Endometrial microvascular endothelial cells (primary cell): ENCODE data around the gene RGS3. TPM values are rescaled to one million over a fixed set of nuclear protein-coding genes. Genes with fewer than 3 reads are reported as not detected.

Experiments
- in situ Hi-C: cut with HindIII; loops from 2 replicates; pipeline ENCODE4 v1.10.0; 2017; ENCODE audit warnings: low sequenced_read_pairs, low pct_unique_long_range_greater_than_20kb; ENCODE audit errors: inconsistent ontology term
- total RNA-seq: library from RNA; depleted of rRNA; stranded (reverse); fragments of >200 nt; gene quantifications from one replicate; pipeline ENCODE4 v1.2.3, GENCODE V29; 2015; ENCODE audit errors: inconsistent ontology term

RGS3 gene
- total RNA-seq, 1 donor from 2014 or later = 106 TPM

DNA sequence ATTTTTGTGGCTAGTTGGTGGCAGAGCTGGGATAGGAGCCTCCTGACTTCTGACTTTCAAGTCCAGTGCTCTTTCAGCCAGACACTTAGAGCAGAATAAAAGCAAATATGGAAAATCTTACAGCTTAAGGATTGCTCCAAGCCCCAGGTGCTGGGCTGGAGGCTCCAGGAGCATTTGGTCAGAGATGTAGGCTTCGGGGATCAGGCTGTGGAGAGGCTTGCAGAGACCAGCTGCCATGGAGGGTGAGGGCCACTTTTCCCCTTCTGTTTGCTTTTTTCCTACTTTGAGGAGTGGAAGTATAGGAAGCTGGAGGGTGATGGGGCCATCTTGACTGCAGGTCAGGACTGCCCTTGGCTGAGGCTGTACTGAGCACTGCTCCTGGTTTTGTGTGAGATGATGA is 58.9 kb downstream of the RGS3 start:
- in situ Hi-C loops = no loop called here

- in situ Hi-C loops = no loop called here
These were observed 59.3 kb downstream of the RGS3 start for GRCh38 chr9:113522858-113523257.

GRCh38 chr9:113523421-113524141 is 60.1 kb downstream of the RGS3 start:
- in situ Hi-C loops = no loop called here

- in situ Hi-C loops = no loop called here
These were observed 60.9 kb downstream of the RGS3 start for GRCh38 chr9:113524468-113524867.

DNA sequence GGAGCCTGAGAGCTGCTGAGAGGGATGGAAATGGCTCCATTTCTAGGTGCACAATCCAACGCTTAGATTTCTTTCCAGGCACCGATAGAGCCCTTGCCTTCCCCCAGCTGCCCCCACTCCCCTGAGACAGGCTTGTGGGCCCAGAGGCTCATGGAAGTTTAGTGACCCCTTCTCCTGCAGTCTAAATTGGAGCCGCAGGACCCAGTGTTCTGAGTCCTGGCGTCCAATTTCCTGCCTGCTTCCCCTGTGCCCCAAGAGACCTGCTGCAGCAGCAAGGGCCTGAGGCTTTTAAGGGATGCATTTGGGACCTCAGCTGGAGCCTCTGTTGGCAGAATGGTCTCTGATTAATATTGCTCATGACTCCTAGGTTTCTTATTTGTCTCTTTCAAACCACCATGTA is 61.7 kb downstream of the RGS3 start:
- in situ Hi-C loops = no loop called here

- in situ Hi-C loops = no loop called here
These were observed 62.3 kb downstream of the RGS3 start for GRCh38 chr9:113525831-113526230.

GRCh38 chr9:113526231-113526746 is 62.8 kb downstream of the RGS3 start:
- in situ Hi-C loops = no loop called here

DNA sequence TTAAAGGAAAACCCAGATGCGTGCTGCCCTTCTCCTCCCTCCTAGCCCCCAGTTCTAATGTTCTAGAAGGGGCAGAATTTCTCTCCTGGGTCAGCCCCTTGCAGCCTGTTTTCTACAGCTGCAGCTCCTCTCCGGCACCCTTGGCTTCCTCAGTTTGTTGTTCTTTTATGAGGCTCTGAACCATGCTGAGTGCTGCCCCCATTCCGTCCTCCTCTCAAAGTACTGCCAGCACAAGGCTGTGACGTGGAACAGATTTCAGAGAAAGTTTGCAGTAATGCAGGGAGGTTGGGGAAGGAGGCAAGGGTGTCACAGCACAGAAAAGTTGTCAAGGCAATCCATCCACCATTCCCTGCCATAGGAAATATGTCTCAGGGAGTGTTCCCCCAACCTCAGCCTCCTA is 63.3 kb downstream of the RGS3 start:
- in situ Hi-C loops = no loop called here

GRCh38 chr9:113528088-113528487 is 64.6 kb downstream of the RGS3 start:
- in situ Hi-C loops = no loop called here

GRCh38 chr9:113528811-113529210 is 65.3 kb downstream of the RGS3 start:
- in situ Hi-C loops = no loop called here

GRCh38 chr9:113529336-113530009 is 65.9 kb downstream of the RGS3 start:
- in situ Hi-C loops = no loop called here

- in situ Hi-C loops = no loop called here
These were observed 66.6 kb downstream of the RGS3 start for GRCh38 chr9:113530022-113530635.

- in situ Hi-C loops = no loop called here
These were observed 67.4 kb downstream of the RGS3 start for GRCh38 chr9:113530942-113531341.

- in situ Hi-C loops = no loop called here
These were observed 68.6 kb downstream of the RGS3 start for GRCh38 chr9:113531919-113532808.

DNA sequence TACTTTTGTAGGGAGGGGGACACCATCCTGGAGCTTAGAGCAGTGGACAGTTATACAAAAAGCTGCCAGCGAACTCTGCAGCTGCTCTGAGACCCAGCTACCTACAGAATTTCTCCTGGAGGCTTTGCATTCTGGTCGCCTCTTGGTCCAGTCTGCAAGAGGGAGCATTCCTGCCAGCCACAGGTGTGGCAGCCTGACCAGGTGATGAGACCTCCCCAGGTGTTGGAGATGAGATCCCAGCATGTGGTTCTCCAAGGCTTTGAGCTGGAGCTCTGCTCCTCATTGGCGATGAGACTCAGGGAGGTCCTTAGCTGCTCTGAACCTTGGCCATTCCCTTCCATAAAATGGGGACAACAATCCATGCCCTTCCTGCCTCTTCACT is 69.3 kb downstream of the RGS3 start:
- in situ Hi-C loops = no loop called here

DNA sequence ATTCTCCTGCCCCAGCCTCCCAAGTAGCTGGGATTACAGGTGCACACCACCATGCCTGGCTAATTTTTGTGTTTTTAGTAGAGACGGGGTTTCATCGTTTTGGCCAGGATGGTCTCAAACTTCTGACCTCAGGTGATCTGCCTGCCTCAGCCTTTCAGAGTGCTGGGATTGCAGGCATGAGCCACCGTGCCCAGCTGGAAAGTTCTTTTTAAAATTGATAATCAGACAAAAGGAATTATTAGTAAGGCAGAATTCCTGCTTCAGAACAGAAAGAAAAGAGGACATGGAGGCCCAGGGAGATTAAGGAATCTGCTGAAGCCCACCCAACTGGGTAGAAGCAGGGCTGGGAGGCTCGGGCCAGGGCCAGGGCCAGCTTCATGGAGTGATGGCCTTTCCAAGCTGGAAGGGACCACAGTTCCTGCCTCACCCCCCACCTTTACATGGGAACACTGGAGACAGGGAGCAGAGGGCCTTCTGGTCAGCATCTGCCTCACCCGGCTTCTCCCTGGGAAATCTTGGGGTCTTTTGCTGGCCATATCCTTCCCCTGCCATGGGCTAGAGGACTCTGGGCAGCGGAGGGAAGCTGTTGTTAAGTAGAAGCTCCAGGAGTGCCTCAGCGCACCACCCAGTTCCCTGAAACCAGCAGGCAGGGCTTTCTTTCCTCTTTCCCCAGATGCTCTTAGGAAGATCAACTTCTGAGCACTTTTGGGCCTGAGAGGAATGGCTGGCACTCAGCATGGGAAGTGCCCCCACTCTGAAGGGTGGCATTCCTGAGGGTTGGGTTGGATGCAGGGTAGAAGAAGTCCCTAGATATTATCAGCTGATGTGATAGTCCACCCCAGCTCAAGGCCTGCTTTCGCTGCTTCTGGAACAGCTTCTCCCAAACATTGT is 70.1 kb downstream of the RGS3 start:
- in situ Hi-C loops = no loop called here

DNA sequence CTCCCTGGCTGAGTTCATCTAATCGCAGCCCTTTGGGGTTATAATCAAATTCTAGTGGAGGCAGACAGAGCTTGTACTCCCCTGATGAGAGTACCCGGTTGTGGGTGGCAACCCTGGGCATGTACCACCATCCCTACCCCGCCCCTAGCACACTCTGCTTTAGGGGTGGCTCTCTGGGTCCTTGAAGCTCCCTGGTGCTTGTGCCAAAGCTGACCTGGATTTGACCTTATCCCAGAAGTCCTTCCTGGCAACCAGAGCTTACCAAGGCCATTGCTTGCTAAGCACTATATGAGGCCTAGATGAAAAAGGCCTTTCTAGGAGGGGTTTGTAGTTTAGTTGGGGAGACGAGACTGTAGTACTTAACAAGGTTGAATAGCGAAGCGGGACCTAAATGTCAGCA is 72.2 kb downstream of the RGS3 start:
- in situ Hi-C loops = no loop called here

DNA sequence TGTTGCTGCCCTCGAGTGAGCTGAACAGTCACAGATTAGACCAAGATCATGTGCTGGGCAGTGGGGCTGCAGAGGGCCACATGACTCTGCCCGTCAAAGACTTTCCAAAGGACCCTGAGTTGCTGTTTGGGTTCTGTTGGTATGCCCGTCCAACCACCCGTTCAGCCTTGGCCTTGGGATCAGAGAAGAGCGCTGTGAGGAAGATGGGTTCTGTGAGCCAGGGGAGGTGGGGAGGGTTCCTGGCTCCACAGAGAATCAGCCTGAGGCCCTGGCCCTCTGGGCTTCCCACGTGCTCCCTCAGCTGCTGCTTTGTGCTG is 72.6 kb downstream of the RGS3 start:
- in situ Hi-C loops = no loop called here
